MCF 10A (cell line): ENCODE measurements around the gene DUSP16. TPM values are rescaled to one million over a fixed set of nuclear protein-coding genes. Genes with fewer than 3 reads are reported as not detected.
"Not testable (repeated sequence)": the region's sequence is repeated elsewhere in the genome, so short reads cannot be mapped to it uniquely, and the experiment has no call there.

Experiments
- BruUV-seq: library from RNA; stranded (reverse); fragments of 400-500 nt; replicated peaks from 2 replicates; lab custom pipeline; 2021; lab: Mats Ljungman, UMichigan
- CTCF ChIA-PET: fragments of 300-600 bp; sonication (Branson Sonifier 250); formaldehyde crosslinking; extraction: SDS; loops from one replicate; lab custom pipeline; 2021; ENCODE audit warnings: antibody characterized with exemption, inconsistent platforms; lab: Yijun Ruan, JAX
- POLR2A ChIA-PET: fragments of 300-600, 350-650 bp; sonication (Branson Sonifier 250); formaldehyde crosslinking; extraction: SDS; loops from one replicate; lab custom pipeline; 2020; ENCODE audit warnings: antibody characterized with exemption, inconsistent platforms; lab: Yijun Ruan, JAX
- DNase-seq: peaks from one replicate; pipeline ENCODE4 v3.0.0-alpha.2; 2018; ENCODE audit not compliant: unreplicated experiment
- H3K27ac Mint-ChIP-seq: one replicate; pipeline ENCODE4 v1.8.0; 2022; ENCODE audit warnings: mild to moderate bottlenecking, low read depth, mixed read lengths; ENCODE audit not compliant: unreplicated experiment
- H3K27me3 Mint-ChIP-seq: one replicate; pipeline ENCODE4 v1.8.0; 2022; ENCODE audit warnings: mixed read lengths; ENCODE audit not compliant: insufficient read depth, unreplicated experiment
- H3K36me3 Mint-ChIP-seq: one replicate; pipeline ENCODE4 v1.8.0; 2022; ENCODE audit warnings: mild to moderate bottlenecking, moderate library complexity, mixed read lengths; ENCODE audit not compliant: insufficient read depth, unreplicated experiment
- H3K4me1 Mint-ChIP-seq: one replicate; pipeline ENCODE4 v1.8.0; 2022; ENCODE audit warnings: mixed read lengths; ENCODE audit not compliant: insufficient read depth, unreplicated experiment
- H3K4me3 Mint-ChIP-seq: one replicate; pipeline ENCODE4 v1.8.0; 2022; ENCODE audit warnings: mild to moderate bottlenecking, moderate library complexity, mixed read lengths; ENCODE audit not compliant: unreplicated experiment
- H3K9me3 Mint-ChIP-seq: one replicate; pipeline ENCODE4 v1.8.0; 2022; ENCODE audit warnings: mixed read lengths; ENCODE audit not compliant: unreplicated experiment
- CTCF ChIP-seq: fragments of 200-600 bp; IDR thresholded peaks from one replicate; pipeline ENCODE4 v1.8.0; 2022; ENCODE audit warnings: antibody characterized with exemption, mild to moderate bottlenecking; ENCODE audit not compliant: unreplicated experiment
- intact Hi-C: fragments of 100-400 bp; cut with micrococcal nuclease; formaldehyde crosslinking; loops from 2 replicates; pipeline ENCODE4 v1.14.1; 2022
- total RNA-seq: library from RNA; stranded (reverse); gene quantifications from 2 replicates; pipeline ENCODE4 v1.2.3, GENCODE V29; 2022

Gene DUSP16
- total RNA-seq, 1 experiment from 2014 or later = 20.7 TPM

GRCh38 chr12:12506496-12506890 is 56.2 kb downstream of the DUSP16 start:
- Mint-ChIP-seq H3K4me1 (peaks cover 15% of the 10 kb centered on the region), H3K36me3 (peaks cover 17% of the 10 kb centered on the region), H3K9me3 (no peaks in the 10 kb centered on the region), H3K27me3 (no peaks in the 10 kb centered on the region), H3K27ac (no peak overlapping the region), H3K4me3 (no peak overlapping the region)
- intact Hi-C loops = no loop called here
- ChIA-PET POLR2A (interaction anchor here (0.7 kb wide), 1 partner anchor 130 kb away, joined by 3 read pairs; no protein-coding TSS in a partner anchor), CTCF (no interaction called here)
- no peak for DNase-seq
- TF ChIP-seq CTCF = no peak
- no TSS peak for BruUV-seq

GRCh38 chr12:12505544-12506495 is 56.8 kb downstream of the DUSP16 start:
- H3K4me3 Mint-ChIP-seq = no peak overlapping the region
- BruUV-seq = no TSS peak
- intact Hi-C loops = no loop called here
- ChIA-PET POLR2A (interaction anchor here (0.6 to 0.7 kb wide), 2 partner anchors 59 to 130 kb away, joined by 3 read pairs; no protein-coding TSS in a partner anchor), CTCF (interaction anchor here (0.5 kb wide), 1 partner anchor 231 kb away, joined by 8 read pairs; no protein-coding TSS in a partner anchor)
- DNase-seq = no peak
- no peaks in the 10 kb centered on the region for H3K27me3 Mint-ChIP-seq
- H3K4me1 Mint-ChIP-seq = peaks cover 15% of the 10 kb centered on the region
- peaks cover 17% of the 10 kb centered on the region for H3K36me3 Mint-ChIP-seq
- TF ChIP-seq CTCF = no peak
- H3K9me3 Mint-ChIP-seq = no peaks in the 10 kb centered on the region
- H3K27ac Mint-ChIP-seq = peak overlapping the region; percentile 42

GRCh38 chr12:12503384-12504078 is 59.1 kb downstream of the DUSP16 start:
- no peak overlapping the region for H3K27ac Mint-ChIP-seq
- no peak overlapping the region for H3K4me3 Mint-ChIP-seq
- peaks cover 14% of the 10 kb centered on the region for H3K4me1 Mint-ChIP-seq
- H3K27me3 Mint-ChIP-seq = no peaks in the 10 kb centered on the region
- intact Hi-C loops = no loop called here
- TF ChIP-seq CTCF = no peak
- ChIA-PET POLR2A (no interaction called here), CTCF (interaction anchor here (0.7 to 1.7 kb wide), 3 partner anchors 11 to 145 kb away, joined by 3 to 7 read pairs (median 4); no protein-coding TSS in a partner anchor)
- no peak for DNase-seq
- BruUV-seq = no TSS peak
- no peaks in the 10 kb centered on the region for H3K9me3 Mint-ChIP-seq
- H3K36me3 Mint-ChIP-seq = peaks cover 20% of the 10 kb centered on the region

- no peaks in the 10 kb centered on the region for H3K27me3 Mint-ChIP-seq
- no peak for TF ChIP-seq CTCF
- H3K27ac Mint-ChIP-seq = no peak overlapping the region
- H3K36me3 Mint-ChIP-seq = peaks cover 22% of the 10 kb centered on the region
- ChIA-PET POLR2A (no interaction called here), CTCF (no interaction called here)
- BruUV-seq = no TSS peak
- H3K4me1 Mint-ChIP-seq = peaks cover 9% of the 10 kb centered on the region
- no peak overlapping the region for H3K4me3 Mint-ChIP-seq
- intact Hi-C loops = no loop called here
- DNase-seq = no peak
- H3K9me3 Mint-ChIP-seq = no peaks in the 10 kb centered on the region
Measured at GRCh38 chr12:12502815-12503151, 59.9 kb downstream of the DUSP16 start.

- H3K4me3 Mint-ChIP-seq, BruUV-seq, intact Hi-C loops, CTCF ChIA-PET, H3K27me3 Mint-ChIP-seq, H3K4me1 Mint-ChIP-seq, H3K27ac Mint-ChIP-seq, H3K9me3 Mint-ChIP-seq, DNase-seq: not testable (repeated sequence)
- H3K36me3 Mint-ChIP-seq = peaks cover 22% of the 10 kb centered on the region
- POLR2A ChIA-PET = interaction anchor here (0.7 kb wide), 1 partner anchor 26 kb away, joined by 3 read pairs; no protein-coding TSS in a partner anchor
Measured at GRCh38 chr12:12502130-12502814, 60.4 kb downstream of the DUSP16 start.
